Activated CD4-positive, alpha-beta T cell treated with anti-CD3 and anti-CD28 coated beads, Interleukin-2, amount 50 U/mL, for 24 hours (primary cell): ENCODE results near the gene MFSD11.
A peak's percentile ranks its signal among the peaks of the same experiment; 100 is the strongest.
"Not testable (repeated sequence)": the region's sequence is repeated elsewhere in the genome, so short reads cannot be mapped to it uniquely, and the experiment has no call there.

Experiments used
- DNase-seq, 2 donors: peaks; one replicate each; pipeline ENCODE4 v3.0.0-alpha.2; 2020; ENCODE audit warnings: low read depth in 1 of 2, low spot score in 1 of 2

MFSD11 gene

DNA sequence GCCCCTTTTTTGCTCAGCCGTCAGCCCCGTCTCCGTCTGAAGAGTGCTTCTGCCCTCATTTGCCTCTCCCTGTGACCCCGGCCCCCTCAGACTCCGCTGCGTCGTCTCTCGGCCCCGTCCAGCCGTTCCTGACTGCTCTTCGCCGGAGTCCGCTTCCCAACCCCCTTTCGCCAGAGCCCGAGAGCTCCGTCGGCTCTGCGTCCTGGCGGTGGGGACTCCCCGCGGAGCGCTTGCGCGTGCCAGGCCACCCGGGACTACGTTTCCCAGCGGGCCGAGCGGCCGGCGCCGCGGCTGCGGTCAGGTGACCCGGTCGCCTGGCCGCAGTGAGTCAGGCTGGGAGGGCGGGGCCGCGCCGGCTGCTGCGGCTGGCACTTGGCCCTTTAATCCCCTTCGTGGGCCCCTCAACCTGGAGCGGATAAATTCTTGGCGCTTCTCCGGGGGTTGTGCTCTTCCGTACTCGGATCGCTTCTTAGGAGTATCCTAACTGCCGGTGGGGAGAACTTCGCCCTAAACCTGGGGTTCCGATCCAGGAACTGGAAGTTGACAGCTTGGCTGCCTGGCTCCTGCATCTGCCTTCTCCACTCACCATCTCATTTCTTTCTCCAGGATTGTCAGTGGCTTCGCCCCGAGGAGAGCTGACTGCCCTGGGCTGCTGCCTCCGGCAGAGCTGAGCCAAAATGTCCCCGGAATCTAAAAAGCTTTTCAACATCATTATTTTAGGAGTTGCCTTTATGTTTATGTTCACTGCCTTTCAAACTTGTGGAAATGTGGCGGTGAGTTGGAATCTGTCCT lies at the start of gene MFSD11:
Gene MFSD11 (plus strand): TSS at position 444 of the 792 bp plus-strand sequence. CDS start 234 bp downstream, at position 678.
- DNase-seq: peak; percentile 87 to 89

DNA sequence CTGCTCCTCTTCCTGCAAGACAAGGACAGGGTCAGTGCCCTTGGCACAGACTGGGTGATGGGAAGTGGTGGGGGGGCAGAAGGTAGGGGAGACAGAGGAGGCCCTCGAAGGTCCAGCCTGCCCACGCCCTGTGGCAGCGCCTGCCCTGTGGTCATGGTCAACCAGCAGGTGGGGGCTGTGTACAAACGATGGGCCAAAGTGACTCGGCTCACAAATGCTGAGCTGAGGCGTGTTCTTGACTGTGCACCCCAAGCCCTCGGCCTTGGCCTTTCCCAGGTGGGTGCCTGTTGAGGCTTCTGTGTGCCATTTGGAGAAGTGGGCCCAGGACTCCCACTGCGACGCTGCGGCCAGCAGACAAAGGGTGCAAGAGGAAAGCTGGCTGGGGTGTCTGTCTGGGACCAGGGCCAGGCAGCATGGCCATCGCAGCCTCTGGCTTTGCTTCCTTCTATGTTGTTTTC lies 49.7 kb upstream of the MFSD11 start:
- no peak for DNase-seq

DNA sequence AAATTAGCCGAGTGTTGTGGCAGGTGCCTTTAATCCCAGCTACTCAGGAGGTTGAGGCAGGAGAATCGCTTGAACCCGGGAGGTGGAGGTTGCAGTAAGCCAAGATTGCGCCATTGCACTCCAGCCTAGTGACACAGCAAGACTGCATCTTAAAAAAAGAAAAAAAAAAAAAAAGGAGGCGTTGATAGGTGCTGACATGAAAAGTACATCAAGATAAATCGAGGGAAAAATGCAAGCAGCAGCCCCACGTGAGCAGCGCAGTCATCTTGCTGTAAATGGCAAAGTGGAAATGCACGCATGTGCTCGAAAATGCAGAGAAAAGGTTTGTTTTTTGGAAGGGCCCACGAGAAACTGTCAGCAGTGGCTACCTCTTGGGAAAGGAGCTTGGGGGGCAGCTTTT lies 48.1 kb upstream of the MFSD11 start:
- no peak for DNase-seq

DNA sequence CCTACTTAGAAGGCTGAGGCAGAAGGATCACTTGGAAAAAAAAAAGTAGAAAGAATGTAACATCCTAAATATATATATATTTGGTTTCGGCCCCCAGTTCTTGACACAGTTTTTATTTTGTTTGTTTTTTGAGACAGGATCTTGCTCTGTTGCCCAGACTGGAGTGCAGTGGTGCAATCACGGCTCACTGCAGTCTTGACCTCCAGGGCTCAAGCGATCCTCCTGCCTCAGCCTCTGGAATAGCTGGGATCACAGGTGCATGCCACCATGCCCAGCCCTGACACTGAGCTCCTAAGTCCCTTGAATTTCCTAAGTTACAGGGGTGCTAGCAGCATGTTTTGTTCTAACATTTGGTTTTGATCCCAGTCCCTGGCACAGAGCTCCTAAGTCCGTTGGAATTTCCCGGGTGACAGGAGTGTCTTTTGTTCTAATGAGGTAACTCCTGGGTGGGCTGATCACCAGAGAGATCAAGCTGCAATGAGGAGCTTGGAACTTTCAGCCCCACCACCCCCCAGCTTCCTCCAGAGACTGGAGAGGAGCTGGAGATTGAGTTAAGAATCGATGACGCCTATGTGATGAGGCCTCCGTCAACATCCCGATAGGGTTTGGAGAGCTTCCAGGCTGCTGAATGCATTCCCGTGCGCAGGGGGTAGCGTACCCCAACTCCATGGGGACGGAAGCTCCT lies 47.2 kb upstream of the MFSD11 start:
- no peak for DNase-seq

DNA sequence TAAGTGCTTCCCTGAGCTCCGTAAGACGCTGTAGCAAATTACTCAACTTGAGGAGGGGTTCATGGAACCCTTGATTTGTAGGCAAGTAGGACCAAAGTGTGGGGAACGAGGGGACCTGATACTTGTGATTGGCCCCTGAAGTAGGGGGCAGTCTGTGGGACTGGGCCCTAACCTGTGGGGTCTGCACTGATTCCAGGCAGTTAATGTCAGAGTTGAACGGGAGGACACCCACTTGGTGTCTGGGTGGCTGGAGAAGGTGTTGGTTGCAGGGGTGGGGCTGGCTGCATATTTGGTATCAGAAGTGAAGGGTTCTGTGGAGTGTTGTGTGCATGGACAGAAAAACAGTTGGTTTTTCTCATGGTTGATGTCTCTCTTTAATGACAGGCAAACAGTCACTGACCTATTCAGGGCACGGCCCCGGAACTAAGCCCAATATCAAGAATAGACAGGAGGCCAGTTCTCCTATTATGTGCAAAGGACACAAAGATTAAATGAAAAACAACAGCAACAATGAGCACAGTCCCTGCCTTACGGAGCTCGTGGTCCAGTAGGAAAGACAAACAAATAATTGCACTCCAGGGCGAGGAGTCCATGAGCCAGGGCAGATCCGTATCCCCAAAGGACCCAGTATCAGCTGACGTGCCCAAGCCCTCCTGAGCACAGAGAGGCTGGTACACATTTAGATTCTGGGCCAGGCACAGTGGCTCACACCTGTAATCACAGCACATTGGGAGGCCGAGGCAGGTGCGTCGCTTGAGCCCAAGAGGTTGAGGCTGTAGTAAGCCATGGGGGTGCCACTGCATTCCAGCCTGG lies 46.3 kb upstream of the MFSD11 start:
- DNase-seq: no peak

DNA sequence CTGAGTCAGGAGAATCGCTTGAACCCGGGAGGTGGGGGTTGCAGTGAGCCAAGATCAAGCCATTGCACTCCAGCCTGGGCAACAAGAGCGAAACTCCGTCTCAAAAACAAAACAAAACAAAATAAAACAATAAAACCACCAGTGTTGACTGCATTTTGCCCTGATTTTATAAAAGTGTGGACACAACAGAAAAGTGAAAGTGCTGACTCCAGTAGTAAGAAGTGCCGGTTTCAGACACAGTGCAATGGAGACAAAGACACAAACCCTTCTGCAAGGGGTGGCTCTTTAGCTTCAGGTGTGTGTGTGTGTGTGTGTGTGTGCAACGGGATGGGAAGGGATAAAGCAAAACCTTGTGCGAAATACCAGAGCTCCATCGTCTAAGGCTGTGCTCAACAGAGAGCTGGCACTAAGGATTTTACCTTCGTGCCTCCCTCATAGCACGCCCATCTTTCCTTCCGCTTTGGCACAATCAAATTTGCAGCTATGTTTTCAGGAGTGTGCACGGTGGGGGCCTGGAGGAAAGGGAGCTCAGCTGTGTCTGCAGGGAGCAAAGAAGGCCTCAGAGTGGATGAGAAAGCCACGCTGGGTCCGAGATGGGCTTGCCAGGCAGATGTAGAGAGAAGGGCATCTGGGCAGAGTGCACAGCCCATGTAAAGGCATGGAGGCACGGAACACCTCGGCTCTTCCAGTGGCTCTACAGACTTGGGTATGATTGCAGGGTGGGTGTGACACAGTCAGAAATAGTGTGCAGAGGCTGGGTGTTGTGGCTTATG lies 42.7 kb upstream of the MFSD11 start:
- no peak for DNase-seq

DNA sequence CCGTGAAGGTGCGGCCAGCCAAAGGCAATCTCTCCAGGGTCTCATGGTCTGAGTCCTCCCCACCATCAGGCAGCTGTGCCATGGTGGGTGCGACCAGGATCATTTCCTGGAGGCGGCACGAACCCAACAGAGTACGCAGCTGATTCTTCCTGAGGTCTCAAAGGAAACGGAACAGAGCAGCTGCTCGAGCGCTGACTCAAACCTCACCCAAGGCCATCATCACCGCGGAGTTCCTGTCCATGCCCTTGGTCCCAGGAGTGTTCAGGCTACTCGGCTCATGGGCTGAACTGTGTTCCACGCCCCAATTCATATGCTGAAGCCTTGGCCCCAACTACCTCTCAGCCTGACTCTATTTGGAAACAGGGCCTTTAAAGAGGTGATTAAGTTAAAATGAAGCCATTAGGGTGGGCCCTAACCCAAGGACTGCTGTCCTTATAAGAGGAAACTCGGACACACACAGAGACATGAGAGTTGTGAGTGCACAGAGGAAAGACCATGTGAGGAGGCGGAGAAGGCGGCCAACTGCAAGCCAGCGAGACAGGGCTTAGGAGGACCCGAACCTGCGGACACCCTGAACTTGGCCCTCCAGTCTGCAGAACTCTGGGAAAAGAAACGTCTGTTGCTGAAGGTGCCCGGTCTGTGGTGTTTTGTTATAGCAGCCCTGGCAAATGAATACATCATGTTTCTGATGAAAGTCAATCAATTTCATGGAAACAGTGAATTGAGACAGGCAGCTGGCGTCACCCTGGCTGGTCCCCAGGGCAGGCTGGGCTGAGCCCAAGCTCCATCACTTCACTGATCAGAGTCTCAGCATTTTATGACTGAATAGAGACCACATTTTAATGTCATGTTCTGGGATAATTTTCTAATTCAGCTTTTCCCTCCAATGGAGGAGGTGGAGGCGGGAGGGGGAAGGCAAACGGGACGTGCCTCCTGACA lies 40.9 kb upstream of the MFSD11 start:
- DNase-seq: no peak

DNA sequence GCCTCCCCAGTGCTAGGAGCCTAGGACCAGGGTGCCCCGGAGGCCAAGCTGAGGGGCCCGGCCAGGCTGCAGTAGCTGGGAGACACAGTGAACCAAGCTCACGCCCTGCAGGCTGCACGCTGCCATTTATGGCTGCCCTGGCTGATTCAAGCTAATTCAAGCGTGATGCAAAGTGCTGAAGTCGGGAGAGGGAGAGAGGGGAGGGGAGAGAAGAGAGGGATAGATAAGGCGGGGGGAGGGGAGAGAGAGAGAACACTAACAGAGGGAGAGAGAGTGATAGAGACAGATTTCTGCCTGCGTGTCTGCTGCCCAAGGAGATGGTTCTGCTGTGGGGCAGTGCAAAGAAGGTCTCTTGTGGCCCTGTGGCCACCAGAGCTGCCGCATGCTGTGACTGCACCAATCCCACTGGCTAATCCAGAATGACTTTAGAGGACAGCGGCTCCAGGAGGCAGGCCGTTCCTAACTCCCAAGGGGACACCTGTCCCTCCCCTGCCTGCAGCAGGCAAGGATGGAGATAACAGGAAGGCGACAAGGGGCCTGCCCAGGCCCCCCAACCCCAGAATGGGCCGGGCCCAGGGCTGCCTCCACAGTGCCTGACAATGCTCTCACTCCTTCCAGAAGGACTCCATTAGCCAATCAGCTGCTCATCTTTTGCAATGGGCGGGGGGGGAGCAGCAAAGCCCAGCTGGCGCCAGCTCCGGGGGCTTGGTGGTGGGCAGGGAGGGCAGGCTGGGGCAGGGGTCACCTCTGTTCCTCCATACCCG lies 40.0 kb upstream of the MFSD11 start:
- no peak for DNase-seq

DNA sequence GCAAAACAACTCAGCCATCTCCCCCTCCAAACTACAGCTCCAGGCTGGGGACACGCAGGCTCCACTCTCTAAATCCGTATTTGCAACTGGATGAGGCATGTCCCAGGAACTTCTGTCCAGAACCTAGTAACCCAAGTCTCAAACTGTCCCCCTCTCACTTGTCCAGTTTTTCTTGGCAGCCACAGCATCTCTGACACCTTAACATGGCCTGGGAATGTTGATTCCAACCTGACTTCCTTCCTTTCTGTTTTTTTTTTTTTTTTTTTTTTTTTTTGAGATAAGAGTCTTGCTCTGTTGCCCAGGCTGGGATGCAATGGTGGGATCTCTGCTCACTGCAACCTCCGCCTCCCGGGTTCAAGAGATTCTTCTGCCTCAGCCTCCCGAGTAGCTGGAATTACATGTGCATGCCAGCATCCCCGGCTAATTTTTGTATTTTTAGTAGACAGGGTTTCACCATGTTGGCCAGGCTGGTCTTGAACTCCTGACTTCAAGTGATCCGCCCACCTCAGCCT lies 39.4 kb upstream of the MFSD11 start:
- not testable (repeated sequence) for DNase-seq

DNA sequence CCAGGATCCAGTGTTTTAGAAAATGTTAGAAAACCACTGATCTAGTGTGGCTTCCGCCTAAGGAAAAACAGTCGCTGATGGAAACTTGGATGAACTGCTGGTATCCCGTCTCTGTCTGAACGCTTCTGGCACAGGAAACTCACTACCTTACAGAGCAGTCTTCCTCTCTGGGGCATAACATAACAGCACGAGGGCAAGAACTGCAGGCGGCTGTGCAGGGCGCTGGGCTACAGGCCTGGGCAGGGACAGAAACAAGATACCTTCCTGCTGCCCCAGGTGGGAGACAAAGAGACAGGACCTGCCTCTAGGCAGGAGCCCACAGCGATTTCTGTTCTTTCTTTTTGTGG lies 37.7 kb upstream of the MFSD11 start:
- DNase-seq: no peak

DNA sequence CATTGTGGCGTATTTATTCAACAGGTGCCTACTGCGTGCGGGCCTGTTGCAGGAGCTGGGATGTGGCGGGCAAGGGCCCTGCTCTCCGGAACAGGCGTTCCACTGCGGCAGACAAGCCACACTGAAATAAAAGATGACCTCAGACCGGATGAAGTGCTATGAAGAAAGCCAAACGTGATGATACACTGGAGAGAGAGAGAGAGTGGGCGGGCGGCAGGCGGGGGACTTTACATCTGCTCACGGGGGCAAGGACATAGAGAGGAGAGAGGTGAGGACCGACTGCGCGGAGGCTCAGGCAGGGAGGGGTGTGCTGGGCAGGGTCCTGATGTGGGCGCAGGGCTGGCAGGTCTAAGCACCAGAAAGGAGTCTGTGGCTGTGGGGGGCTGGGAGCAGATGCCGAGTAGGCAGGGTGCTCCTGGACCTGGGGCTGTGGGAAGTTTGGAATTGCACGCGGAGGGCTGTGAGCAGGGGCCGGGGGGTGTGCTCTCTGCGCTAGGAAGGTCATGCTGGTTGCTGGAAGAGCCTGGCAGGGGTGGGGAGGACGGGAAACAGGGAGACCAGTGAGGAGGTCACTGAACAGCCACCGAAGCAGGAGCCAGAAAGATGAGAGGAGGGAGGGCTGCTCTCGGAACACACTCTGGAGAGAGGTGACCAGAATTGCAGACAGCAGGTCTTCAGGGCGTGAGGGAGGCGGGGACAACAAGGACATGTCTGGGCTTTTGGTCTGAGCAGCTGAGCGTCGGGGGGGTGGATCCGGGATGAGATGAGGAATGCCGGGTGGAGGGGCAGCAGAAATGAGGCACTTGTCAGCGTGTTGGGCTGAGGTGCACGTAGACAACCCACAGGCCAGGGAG lies 37.1 kb upstream of the MFSD11 start:
- DNase-seq: no peak

DNA sequence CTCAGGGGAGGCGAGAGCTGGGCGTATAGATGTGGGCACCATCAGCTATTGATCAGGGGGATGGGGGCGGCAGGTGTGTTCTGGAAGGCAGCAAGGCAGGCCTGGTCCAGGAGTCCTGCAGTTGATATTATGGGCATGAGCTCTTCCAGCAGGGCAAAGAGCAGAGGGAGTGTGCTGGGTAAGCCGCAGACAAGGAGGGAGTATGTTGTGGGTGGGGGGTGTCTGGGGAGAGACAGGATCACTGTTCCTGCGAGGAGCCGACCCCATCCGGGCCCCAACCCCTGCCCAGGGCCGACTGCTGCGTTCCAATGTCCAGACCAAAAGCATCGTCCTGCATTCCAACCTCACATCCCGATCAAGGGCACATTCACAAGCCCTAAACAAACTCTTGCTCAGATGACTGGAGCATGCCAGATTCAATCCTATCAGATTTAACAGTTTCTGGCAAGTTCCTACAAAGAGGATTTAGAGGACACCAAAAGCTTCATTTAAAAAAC lies 36.4 kb upstream of the MFSD11 start:
- DNase-seq: no peak

DNA sequence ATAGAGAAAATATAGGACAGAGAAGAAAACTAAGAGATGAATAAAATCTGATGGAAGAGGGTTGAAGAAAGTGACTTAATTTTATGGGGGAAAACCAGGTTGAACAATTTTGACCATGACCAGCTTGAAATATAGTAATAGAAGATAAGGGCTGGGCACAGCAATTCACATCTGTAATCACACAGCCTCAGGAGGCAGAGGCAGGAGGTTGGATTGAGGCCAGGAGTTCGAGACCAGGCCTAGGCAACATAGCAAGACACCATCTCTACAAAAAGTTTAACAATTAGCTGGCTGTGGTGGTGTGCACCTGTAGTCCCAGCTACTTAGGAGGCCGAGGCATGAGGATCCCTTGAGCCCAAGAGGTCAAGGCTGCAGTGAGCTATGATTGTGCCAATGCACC lies 35.8 kb upstream of the MFSD11 start:
- DNase-seq: no peak

DNA sequence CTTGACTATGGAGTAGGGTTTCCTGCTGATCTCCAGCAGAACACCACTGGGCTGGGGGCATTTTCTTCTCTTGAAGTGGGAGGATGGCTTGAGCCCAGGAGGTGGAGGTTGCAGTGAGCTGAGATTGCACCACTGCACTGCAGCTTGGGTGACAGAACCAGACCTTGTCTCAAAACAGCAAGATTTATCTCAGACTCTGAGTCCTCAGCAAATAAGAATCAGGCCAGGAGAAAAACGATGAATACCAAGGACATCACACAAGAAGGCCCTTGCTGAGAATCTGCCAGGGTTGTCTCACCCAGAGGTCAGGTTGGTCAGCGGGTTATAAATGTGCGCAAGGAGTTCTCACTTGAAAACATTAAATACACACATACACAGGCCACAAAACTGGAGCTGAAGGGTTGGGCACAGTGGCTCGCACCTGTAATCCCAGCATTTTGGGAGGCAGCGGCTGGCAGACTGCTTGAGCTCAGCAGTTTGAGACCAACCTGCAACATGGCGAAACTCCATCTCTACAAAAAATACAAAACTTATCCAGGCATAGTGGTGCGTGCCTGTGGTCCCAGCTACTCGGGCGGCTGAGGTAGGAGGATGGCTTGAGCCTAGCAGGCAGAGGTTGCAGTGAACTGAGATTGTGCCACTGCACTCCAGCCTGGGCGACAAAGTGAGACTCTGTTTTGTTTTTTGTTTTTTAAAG lies 34.8 kb upstream of the MFSD11 start:
- no peak for DNase-seq

DNA sequence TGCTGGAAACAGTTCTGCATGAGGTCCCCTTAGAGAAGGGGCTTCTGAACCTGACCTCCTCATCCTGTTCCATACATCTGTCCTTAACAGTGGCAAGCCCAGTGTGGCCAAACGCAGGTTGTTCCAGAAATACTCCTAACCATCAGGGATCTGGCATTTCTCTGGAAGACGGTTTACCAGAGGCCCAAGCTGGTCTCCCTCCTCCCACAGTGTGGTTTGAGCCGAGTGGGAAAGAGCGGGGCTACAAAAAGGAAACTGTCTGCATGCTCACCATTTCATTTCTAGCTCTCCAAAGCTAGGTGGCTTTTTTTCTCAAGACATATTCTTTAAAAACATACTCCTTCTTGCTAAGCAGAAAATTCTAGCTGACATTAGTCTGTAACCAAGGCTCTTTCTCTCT lies 33.1 kb upstream of the MFSD11 start:
- DNase-seq: no peak

DNA sequence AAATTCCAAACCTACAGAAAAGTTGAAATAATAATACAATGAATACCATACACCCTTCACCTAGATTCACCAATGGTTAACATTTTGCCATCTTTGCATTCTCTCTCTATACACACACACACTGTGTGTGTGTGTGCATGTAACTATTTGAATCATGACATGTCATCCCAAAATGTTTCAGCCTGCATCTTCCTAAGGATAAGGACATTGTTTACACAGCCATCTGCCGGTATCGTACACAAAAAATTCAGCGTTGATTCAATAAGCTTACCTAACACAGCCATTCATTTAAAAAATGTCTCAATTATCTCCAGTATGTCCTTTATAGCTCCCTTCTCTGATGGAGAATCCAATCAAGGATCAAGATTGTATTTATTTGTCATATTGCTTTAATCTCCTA lies 31.1 kb upstream of the MFSD11 start:
- DNase-seq: no peak
